ENCODE measurements around the gene TMEM191C.

The TMEM191C gene

DNA sequence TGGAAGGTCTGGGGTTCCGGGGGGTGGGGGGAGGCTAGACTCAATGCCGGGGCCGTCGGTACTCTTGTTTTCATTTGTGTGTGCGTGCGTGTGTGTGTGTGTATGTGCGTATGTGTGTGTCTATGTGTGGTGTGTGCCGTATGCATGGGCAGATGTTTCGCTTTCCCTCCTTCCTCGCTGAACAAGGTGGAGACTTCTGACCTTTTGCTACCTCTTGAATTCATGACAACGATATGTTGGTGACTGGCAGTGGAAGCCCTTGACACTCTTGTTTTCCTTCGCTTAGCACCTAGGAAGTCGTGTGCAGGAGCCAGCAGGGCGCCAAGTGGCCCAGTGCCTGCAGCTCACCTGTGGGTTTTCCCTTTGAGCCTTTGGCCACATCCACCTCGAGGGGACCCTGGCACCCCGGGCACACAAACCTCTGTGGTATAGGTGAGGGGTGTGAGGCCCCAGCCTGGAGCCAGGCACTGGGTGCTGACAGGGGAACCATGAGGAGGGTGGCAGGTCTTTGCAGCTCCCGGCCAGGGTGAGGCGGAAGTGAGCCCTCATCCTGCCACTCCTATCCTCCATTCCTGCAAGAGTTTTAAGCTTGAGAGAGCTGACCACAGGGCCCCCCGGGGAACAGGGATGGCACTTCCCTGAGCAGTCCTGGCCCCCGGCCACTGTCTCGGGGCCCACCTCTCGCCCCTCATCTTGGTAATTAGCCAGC is 19.3 kb upstream of the TMEM191C start:
- Histone ChIP-seq H2BK5ac (ENCODE audit: low read depth, low read length, poor library complexity, severe bottlenecking) (no peak overlapping the region), H3K23ac (ENCODE audit: low read length in 2 of 2) (no peak overlapping the region), H2AK5ac (ENCODE audit: low read length, severe bottlenecking) (no peak overlapping the region), H3K4ac (ENCODE audit: low read depth in 1 of 2, low read length in 2 of 2) (no peak overlapping the region), H2BK12ac (ENCODE audit: low read length in 2 of 2) (no peak overlapping the region), H3K9me3 (ENCODE audit: control insufficient read depth, low read length) (no peaks in the 10 kb centered on the region), H3K79me1 (replicated peaks; ENCODE audit: low read length, poor library complexity, severe bottlenecking) (peaks cover 48% of the 10 kb centered on the region), H3K27me3 (ENCODE audit: control insufficient read depth in 1 of 2, insufficient read depth in 1 of 2, low read length in 2 of 2) (no peaks in the 10 kb centered on the region), H2BK15ac (ENCODE audit: low read depth, poor library complexity, severe bottlenecking) (no peak overlapping the region), H2BK120ac (ENCODE audit: low read depth, low read length) (no peak overlapping the region), H3K27ac (ENCODE audit: low read length, poor library complexity, severe bottlenecking) (no peak overlapping the region), H3K36me3 (ENCODE audit: control insufficient read depth in 1 of 2, insufficient read depth in 2 of 2, low read depth in 1 of 2, low read length in 2 of 2) (peaks cover 12 to 58% of the 10 kb centered on the region in 2 experiments), H3K4me3 (ENCODE audit: insufficient read depth in 1 of 2, low read depth in 1 of 2, low read length in 2 of 2) (no peak overlapping the region), H4K8ac (ENCODE audit: low read length) (no peak overlapping the region), H3K4me2 (ENCODE audit: low read length, poor library complexity, severe bottlenecking) (no peak overlapping the region), H2AFZ (ENCODE audit: low read depth, low read length) (no peak overlapping the region), H4K91ac (ENCODE audit: low read length) (no peak overlapping the region), H3K4me1 (ENCODE audit: control insufficient read depth, insufficient read depth, low read depth, low read length) (peaks cover 20% of the 10 kb centered on the region), H3K9ac (ENCODE audit: low read length) (no peak overlapping the region), H3K14ac (ENCODE audit: low read length in 2 of 2) (no peak overlapping the region), H3K18ac (ENCODE audit: low read depth in 1 of 2, low read length in 2 of 2) (no peak overlapping the region)
- DNase-seq, result no peak
- WGBS, result 93% methylated on average over 22 of the region's 22 CpGs

GRCh38 chr22:21448627-21449416 is 18.4 kb upstream of the TMEM191C start:
- Histone ChIP-seq H4K91ac (ENCODE audit: low read length) (no peak overlapping the region), H3K9ac (ENCODE audit: low read length) (no peak overlapping the region), H3K18ac (ENCODE audit: low read depth in 1 of 2, low read length in 2 of 2) (no peak overlapping the region), H3K14ac (ENCODE audit: low read length in 2 of 2) (no peak overlapping the region), H3K36me3 (ENCODE audit: control insufficient read depth in 1 of 2, insufficient read depth in 2 of 2, low read depth in 1 of 2, low read length in 2 of 2) (peaks cover 12 to 48% of the 10 kb centered on the region in 2 experiments), H2BK5ac (ENCODE audit: low read depth, low read length, poor library complexity, severe bottlenecking) (no peak overlapping the region), H3K79me1 (replicated peaks; ENCODE audit: low read length, poor library complexity, severe bottlenecking) (peaks cover 46% of the 10 kb centered on the region), H3K9me3 (ENCODE audit: control insufficient read depth, low read length) (no peaks in the 10 kb centered on the region), H2AFZ (ENCODE audit: low read depth, low read length) (no peak overlapping the region), H3K4ac (ENCODE audit: low read depth in 1 of 2, low read length in 2 of 2) (no peak overlapping the region), H3K27ac (ENCODE audit: low read length, poor library complexity, severe bottlenecking) (no peak overlapping the region), H3K4me2 (ENCODE audit: low read length, poor library complexity, severe bottlenecking) (no peak overlapping the region), H2BK120ac (ENCODE audit: low read depth, low read length) (no peak overlapping the region), H2BK12ac (ENCODE audit: low read length in 2 of 2) (no peak overlapping the region), H2BK15ac (ENCODE audit: low read depth, poor library complexity, severe bottlenecking) (no peak overlapping the region), H3K4me1 (ENCODE audit: control insufficient read depth, insufficient read depth, low read depth, low read length) (peaks cover 15% of the 10 kb centered on the region), H2AK5ac (ENCODE audit: low read length, severe bottlenecking) (no peak overlapping the region), H3K27me3 (ENCODE audit: control insufficient read depth in 1 of 2, insufficient read depth in 1 of 2, low read length in 2 of 2) (no peaks in the 10 kb centered on the region), H4K8ac (ENCODE audit: low read length) (no peak overlapping the region), H3K23ac (ENCODE audit: low read length in 2 of 2) (no peak overlapping the region), H3K4me3 (ENCODE audit: insufficient read depth in 1 of 2, low read depth in 1 of 2, low read length in 2 of 2) (no peak overlapping the region)
- no peak for DNase-seq
- WGBS, result 91% methylated on average over 20 of the region's 23 CpGs

DNA sequence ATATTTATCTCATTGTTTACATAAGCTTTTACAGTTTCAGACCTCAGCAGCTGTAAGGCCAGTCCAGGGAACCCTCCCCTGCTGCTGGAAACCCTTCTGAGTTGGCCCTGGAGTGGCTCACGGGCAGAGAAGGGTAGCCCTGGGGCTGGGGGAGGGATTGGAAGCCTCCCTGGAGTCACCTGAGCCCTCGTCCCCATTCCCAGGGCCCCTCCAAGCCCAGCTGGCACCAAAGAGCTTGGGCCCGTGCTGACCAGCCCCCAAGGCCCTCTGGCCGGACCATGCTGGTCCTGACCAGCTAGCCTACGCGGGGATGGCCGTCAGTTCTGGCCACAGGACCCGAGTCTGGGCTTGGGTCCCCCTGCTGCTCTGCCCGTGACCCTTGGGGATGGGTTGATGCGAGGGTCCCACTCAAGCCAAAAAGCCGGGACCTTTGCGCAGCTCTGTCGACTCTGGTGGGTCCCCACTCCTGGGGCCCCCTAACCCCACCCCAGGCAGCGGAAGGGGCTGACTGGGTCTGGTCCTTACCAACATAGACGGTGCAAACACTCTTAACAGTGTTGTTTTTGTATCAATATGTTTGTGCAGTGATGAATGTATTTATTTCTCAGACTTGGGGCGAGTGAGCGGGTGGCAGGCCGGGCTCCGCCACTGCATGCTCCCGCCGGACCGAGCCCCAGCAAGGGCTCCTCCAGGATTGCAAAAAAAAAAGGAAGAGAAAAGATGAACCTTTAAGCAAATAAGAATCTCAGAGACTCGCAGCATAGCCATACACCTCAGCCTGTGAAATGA is 17.5 kb upstream of the TMEM191C start:
- Histone ChIP-seq H2BK15ac (ENCODE audit: low read depth, poor library complexity, severe bottlenecking) (no peak overlapping the region), H2BK120ac (ENCODE audit: low read depth, low read length) (no peak overlapping the region), H3K4ac (ENCODE audit: low read depth in 1 of 2, low read length in 2 of 2) (no peak overlapping the region), H3K9me3 (ENCODE audit: control insufficient read depth, low read length) (no peaks in the 10 kb centered on the region), H3K4me3 (ENCODE audit: insufficient read depth in 1 of 2, low read depth in 1 of 2, low read length in 2 of 2) (no peak overlapping the region), H2AFZ (ENCODE audit: low read depth, low read length) (no peak overlapping the region), H3K18ac (ENCODE audit: low read depth in 1 of 2, low read length in 2 of 2) (no peak overlapping the region), H4K8ac (ENCODE audit: low read length) (no peak overlapping the region), H3K36me3 (ENCODE audit: control insufficient read depth in 1 of 2, insufficient read depth in 2 of 2, low read depth in 1 of 2, low read length in 2 of 2) (peaks cover 12 to 42% of the 10 kb centered on the region in 2 experiments), H2AK5ac (ENCODE audit: low read length, severe bottlenecking) (no peak overlapping the region), H2BK12ac (ENCODE audit: low read length in 2 of 2) (no peak overlapping the region), H3K79me1 (replicated peaks; ENCODE audit: low read length, poor library complexity, severe bottlenecking) (peaks cover 44% of the 10 kb centered on the region), H3K27ac (ENCODE audit: low read length, poor library complexity, severe bottlenecking) (no peak overlapping the region), H3K14ac (ENCODE audit: low read length in 2 of 2) (no peak overlapping the region), H3K23ac (ENCODE audit: low read length in 2 of 2) (no peak overlapping the region), H3K4me1 (ENCODE audit: control insufficient read depth, insufficient read depth, low read depth, low read length) (peaks cover 11% of the 10 kb centered on the region), H4K91ac (ENCODE audit: low read length) (no peak overlapping the region), H3K9ac (ENCODE audit: low read length) (no peak overlapping the region), H3K27me3 (ENCODE audit: control insufficient read depth in 1 of 2, insufficient read depth in 1 of 2, low read length in 2 of 2) (no peaks in the 10 kb centered on the region), H3K4me2 (ENCODE audit: low read length, poor library complexity, severe bottlenecking) (no peak overlapping the region), H2BK5ac (ENCODE audit: low read depth, low read length, poor library complexity, severe bottlenecking) (no peak overlapping the region)
- DNase-seq, result peak; percentile 13
- 92% methylated on average over 21 of the region's 23 CpGs for WGBS

Data from mesenchymal stem cell (in vitro differentiated cells and primary cell).